H9 (cell line): ENCODE results near the gene PJA2. TPM values are rescaled to one million over a fixed set of nuclear protein-coding genes. Genes with fewer than 3 reads are reported as not detected.

Experiments used
- DNase-seq: peaks from one replicate; pipeline ENCODE4 v3.0.0-alpha.2; 2017
- H2AFZ ChIP-seq: one replicate; pipeline ENCODE4 v1.6.1; 2013; ENCODE audit warnings: mild to moderate bottlenecking, low read length, control low read depth, moderate library complexity
- H2AK5ac ChIP-seq: 2 replicates; pipeline ENCODE4 v1.6.1; 2013; ENCODE audit warnings: low read length, control low read depth, mixed read lengths; ENCODE audit not compliant: insufficient read length
- H2BK120ac ChIP-seq: one replicate; pipeline ENCODE4 v1.6.1; 2013; ENCODE audit warnings: low read depth, mild to moderate bottlenecking, low read length, control low read depth, inconsistent platforms; ENCODE audit not compliant: poor library complexity, severe bottlenecking
- H2BK12ac ChIP-seq: 2 replicates; pipeline ENCODE4 v1.6.1; 2013; ENCODE audit warnings: low read length, control low read depth, mixed read lengths, low read depth; ENCODE audit not compliant: insufficient read length
- H2BK15ac ChIP-seq: 2 replicates; pipeline ENCODE4 v1.6.1; 2013; ENCODE audit warnings: low read depth, low read length, control low read depth
- H2BK20ac ChIP-seq: one replicate; pipeline ENCODE4 v1.6.1; 2013; ENCODE audit warnings: low read depth, mild to moderate bottlenecking, low read length, control low read depth, inconsistent platforms; ENCODE audit not compliant: poor library complexity, severe bottlenecking
- H2BK5ac ChIP-seq: 2 replicates; pipeline ENCODE4 v1.6.1; 2013; ENCODE audit warnings: low read length, control low read depth, mixed read lengths; ENCODE audit not compliant: insufficient read length
- H3K14ac ChIP-seq: 2 replicates; pipeline ENCODE4 v1.6.1; 2013; ENCODE audit warnings: low read length, control low read depth; ENCODE audit not compliant: insufficient read depth
- H3K18ac ChIP-seq: 2 replicates; pipeline ENCODE4 v1.6.1; 2013; ENCODE audit warnings: low read depth, mild to moderate bottlenecking, mixed read lengths, low read length, control low read depth; ENCODE audit not compliant: insufficient read length
- H3K23ac ChIP-seq: 2 replicates; pipeline ENCODE4 v1.6.1; 2013; ENCODE audit warnings: low read length, control low read depth, mixed read lengths, low read depth; ENCODE audit not compliant: insufficient read length
- H3K23me2 ChIP-seq: 2 replicates; pipeline ENCODE4 v1.6.1; 2013; ENCODE audit warnings: low read depth, mild to moderate bottlenecking, mixed read lengths, low read length, control low read depth; ENCODE audit not compliant: insufficient read length, poor library complexity, severe bottlenecking
- H3K27ac ChIP-seq: 2 replicates; pipeline ENCODE4 v1.5.1; 2013; ENCODE audit warnings: low read length, control low read depth, mixed read lengths, low read depth; ENCODE audit not compliant: insufficient read length
- H3K27me3 ChIP-seq: 2 replicates; pipeline ENCODE4 v1.6.1; 2013; ENCODE audit warnings: low read length, control low read depth, inconsistent platforms; ENCODE audit not compliant: insufficient read depth
- H3K4ac ChIP-seq: 2 replicates; pipeline ENCODE4 v1.6.1; 2013; ENCODE audit warnings: low read depth, mild to moderate bottlenecking, control low read depth, inconsistent platforms, low read length, moderate library complexity
- H3K4me1 ChIP-seq: 2 replicates; pipeline ENCODE4 v1.6.1; 2013; ENCODE audit warnings: low read length, control low read depth, inconsistent platforms; ENCODE audit not compliant: insufficient read depth
- H3K4me2 ChIP-seq: 2 replicates; pipeline ENCODE4 v1.6.1; 2013; ENCODE audit warnings: low read length, control low read depth, mixed read lengths; ENCODE audit not compliant: insufficient read length, insufficient read depth
- H3K56ac ChIP-seq: 2 replicates; pipeline ENCODE4 v1.6.1; 2013; ENCODE audit warnings: low read depth, mild to moderate bottlenecking, mixed read lengths, low read length, control low read depth; ENCODE audit not compliant: insufficient read length
- H3K79me1 ChIP-seq: 2 replicates; pipeline ENCODE4 v1.6.1; 2013; ENCODE audit warnings: low read depth, mild to moderate bottlenecking, moderate library complexity, low read length, control low read depth, inconsistent platforms; ENCODE audit not compliant: insufficient read depth, poor library complexity, severe bottlenecking
- H3K79me2 ChIP-seq: 2 replicates; pipeline ENCODE4 v1.6.1; 2013; ENCODE audit warnings: low read length, control low read depth, inconsistent platforms; ENCODE audit not compliant: insufficient read depth
- H3K9ac ChIP-seq: 2 replicates; pipeline ENCODE4 v1.6.1; 2013; ENCODE audit warnings: low read length, control low read depth, mixed read lengths; ENCODE audit not compliant: insufficient read length; ENCODE audit errors: extremely low read depth
- H3K9me3 ChIP-seq: one replicate; pipeline ENCODE4 v1.6.1; 2013; ENCODE audit warnings: low read depth, low read length, inconsistent platforms; ENCODE audit not compliant: control insufficient read depth
- H3T11ph ChIP-seq: one replicate; pipeline ENCODE4 v1.6.1; 2013; ENCODE audit warnings: mild to moderate bottlenecking, low read length, control low read depth, inconsistent platforms
- H4K20me1 ChIP-seq: one replicate; pipeline ENCODE4 v1.6.1; 2013; ENCODE audit not compliant: control insufficient read depth, insufficient read length, insufficient read depth
- H4K5ac ChIP-seq: 2 replicates; pipeline ENCODE4 v1.6.1; 2013; ENCODE audit warnings: low read depth, mild to moderate bottlenecking, mixed read lengths, low read length, control low read depth; ENCODE audit not compliant: insufficient read length
- H4K8ac ChIP-seq: replicated peaks from 2 replicates; pipeline ENCODE4 v1.6.1; 2013; ENCODE audit warnings: low read length, control low read depth, mixed read lengths, low read depth; ENCODE audit not compliant: insufficient read length
- H4K91ac ChIP-seq: 2 replicates; pipeline ENCODE4 v1.6.1; 2013; ENCODE audit warnings: low read depth, mild to moderate bottlenecking, moderate library complexity, mixed read lengths, low read length, control low read depth; ENCODE audit not compliant: insufficient read length
- H3K27ac Mint-ChIP-seq, 3 experiments: 2 replicates in 2 of 3; 3 replicates in 1 of 3; pipeline ENCODE4 v1.8.0; 2020 to 2021; ENCODE audit warnings: mixed read lengths in 3 of 3, mild to moderate bottlenecking in 1 of 3, moderate library complexity in 1 of 3
- H3K27me3 Mint-ChIP-seq: 2 replicates; pipeline ENCODE4 v1.8.0; 2021; ENCODE audit warnings: low read depth, mild to moderate bottlenecking, moderate library complexity, mixed read lengths
- H3K36me3 Mint-ChIP-seq, 3 experiments: 2 replicates in 2 of 3; 3 replicates in 1 of 3; pipeline ENCODE4 v1.8.0; 2020 to 2021; ENCODE audit warnings: low read depth in 3 of 3, mixed read lengths in 3 of 3; ENCODE audit not compliant: insufficient read depth in 1 of 3
- H3K4me1 Mint-ChIP-seq, 2 experiments: 2 replicates each; pipeline ENCODE4 v1.8.0; 2020; ENCODE audit warnings: mixed read lengths in 2 of 2
- H3K4me3 Mint-ChIP-seq, 2 experiments: 2 replicates in 1 of 2; 3 replicates in 1 of 2; pipeline ENCODE4 v1.8.0; 2020 to 2021; ENCODE audit warnings: mild to moderate bottlenecking in 2 of 2, mixed read lengths in 2 of 2, moderate library complexity in 1 of 2
- H3K9me3 Mint-ChIP-seq, 2 experiments: 2 replicates in 1 of 2; 3 replicates in 1 of 2; pipeline ENCODE4 v1.8.0; 2020; ENCODE audit warnings: mild to moderate bottlenecking in 2 of 2, mixed read lengths in 2 of 2, moderate library complexity in 1 of 2
- WGBS: extraction: QIAGEN DNeasy Blood & Tissue Kit; methylation state at CpG from one replicate; pipeline ENCODE4 v1.1.7; 2013; ENCODE audit warnings: missing lambda C conversion rate, low lambda C conversion rate, mixed read lengths; ENCODE audit not compliant: insufficient read length; ENCODE audit errors: extremely low coverage; 5-methylcytosine and 5-hydroxymethylcytosine counted together
- total RNA-seq: library from RNA; stranded (reverse); gene quantifications from 2 replicates; pipeline ENCODE4 v1.2.1, GENCODE V29; 2021
- TF ChIP-seq, protein P1 (sequence below): fragments of 200-600 bp; sonication (generic); conservative IDR thresholded peaks from 3 replicates; pipeline ENCODE4 v1.8.0; 2021; ENCODE audit warnings: antibody characterized with exemption, mild to moderate bottlenecking

Gene PJA2
- total RNA-seq, 1 experiment from 2014 or later = 41.5 TPM

GRCh38 chr5:109455598-109456096, 45.9 kb upstream of the PJA2 start:
- H3K79me2 ChIP-seq = no peaks in the 10 kb centered on the region
- no CpG with 5 or more reads among the region's 3 CpGs for WGBS
- no peak overlapping the region; a peak in 1 of 7 replicates for H3K27ac Mint-ChIP-seq
- no peaks in the 10 kb centered on the region for H3K79me1 ChIP-seq
- H3K14ac ChIP-seq = no peak overlapping the region
- H4K5ac ChIP-seq = no peak overlapping the region
- no peak overlapping the region for H2BK20ac ChIP-seq
- H3K9me3 Mint-ChIP-seq = peaks cover 17 to 22% of the 10 kb centered on the region in 2 experiments
- no peak overlapping the region for H2BK15ac ChIP-seq
- H3K4me2 ChIP-seq = no peak overlapping the region
- no peak overlapping the region for H4K8ac ChIP-seq
- H3K56ac ChIP-seq = no peak overlapping the region
- no peak overlapping the region for H2AK5ac ChIP-seq
- no peak overlapping the region for H3T11ph ChIP-seq
- no peaks in the 10 kb centered on the region for H3K23me2 ChIP-seq
- H3K27me3 Mint-ChIP-seq = peaks cover 2% of the 10 kb centered on the region; the same call in 1 of the 2 replicates
- no peak overlapping the region for H2BK120ac ChIP-seq
- H3K4ac ChIP-seq = no peak overlapping the region
- H3K9me3 ChIP-seq = peaks cover 11% of the 10 kb centered on the region
- TF ChIP-seq, protein P1, sequence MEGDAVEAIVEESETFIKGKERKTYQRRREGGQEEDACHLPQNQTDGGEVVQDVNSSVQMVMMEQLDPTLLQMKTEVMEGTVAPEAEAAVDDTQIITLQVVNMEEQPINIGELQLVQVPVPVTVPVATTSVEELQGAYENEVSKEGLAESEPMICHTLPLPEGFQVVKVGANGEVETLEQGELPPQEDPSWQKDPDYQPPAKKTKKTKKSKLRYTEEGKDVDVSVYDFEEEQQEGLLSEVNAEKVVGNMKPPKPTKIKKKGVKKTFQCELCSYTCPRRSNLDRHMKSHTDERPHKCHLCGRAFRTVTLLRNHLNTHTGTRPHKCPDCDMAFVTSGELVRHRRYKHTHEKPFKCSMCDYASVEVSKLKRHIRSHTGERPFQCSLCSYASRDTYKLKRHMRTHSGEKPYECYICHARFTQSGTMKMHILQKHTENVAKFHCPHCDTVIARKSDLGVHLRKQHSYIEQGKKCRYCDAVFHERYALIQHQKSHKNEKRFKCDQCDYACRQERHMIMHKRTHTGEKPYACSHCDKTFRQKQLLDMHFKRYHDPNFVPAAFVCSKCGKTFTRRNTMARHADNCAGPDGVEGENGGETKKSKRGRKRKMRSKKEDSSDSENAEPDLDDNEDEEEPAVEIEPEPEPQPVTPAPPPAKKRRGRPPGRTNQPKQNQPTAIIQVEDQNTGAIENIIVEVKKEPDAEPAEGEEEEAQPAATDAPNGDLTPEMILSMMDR = no peak
- DNase-seq = no peak
- H3K36me3 Mint-ChIP-seq = peaks cover 0 to 9% (median 7%) of the 10 kb centered on the region in 3 experiments; a peak in 3 of 7 replicates
- H4K20me1 ChIP-seq = no peaks in the 10 kb centered on the region
- H3K27ac ChIP-seq = no peak overlapping the region
- H2BK12ac ChIP-seq = no peak overlapping the region
- H3K18ac ChIP-seq = no peak overlapping the region
- no peak overlapping the region for H2AFZ ChIP-seq
- H3K23ac ChIP-seq = no peak overlapping the region
- H3K4me1 ChIP-seq = no peaks in the 10 kb centered on the region
- no peak overlapping the region for H4K91ac ChIP-seq
- H3K4me1 Mint-ChIP-seq = peaks cover 6 to 8% of the 10 kb centered on the region in 2 experiments
- H3K4me3 Mint-ChIP-seq = no peak overlapping the region
- no peaks in the 10 kb centered on the region for H3K27me3 ChIP-seq
- H2BK5ac ChIP-seq = no peak overlapping the region
- no peak overlapping the region for H3K9ac ChIP-seq
